Transverse colon (tissue), 3 donors: ENCODE data around the gene IDS.

ENCODE experiments used
- EP300 ChIP-seq: sonication (generic); formaldehyde crosslinking; IDR thresholded peaks from one replicate; pipeline ENCODE4 v1.6.1; 2017; ENCODE audit warnings: antibody characterized with exemption, low read depth
- POLR2A ChIP-seq: fragments of 450-650 bp; IDR thresholded peaks from one replicate; pipeline ENCODE4 v1.6.1; 2016; ENCODE audit warnings: antibody characterized with exemption, mild to moderate bottlenecking, moderate library complexity
- TF ChIP-seq, protein P1 (sequence below), 5 experiments: fragments of 200-600 bp in 3 of 5; fragments of 450-650 bp in 2 of 5; sonication (generic) in 3 of 5; IDR thresholded peaks; 1 replicate in 2 of 5; 2 replicates in 3 of 5; pipeline ENCODE4 v1.5.1; 2016 to 2017; ENCODE audit warnings: antibody characterized with exemption in 5 of 5, inconsistent platforms in 3 of 5, mild to moderate bottlenecking in 2 of 5, moderate library complexity in 1 of 5

DNA sequence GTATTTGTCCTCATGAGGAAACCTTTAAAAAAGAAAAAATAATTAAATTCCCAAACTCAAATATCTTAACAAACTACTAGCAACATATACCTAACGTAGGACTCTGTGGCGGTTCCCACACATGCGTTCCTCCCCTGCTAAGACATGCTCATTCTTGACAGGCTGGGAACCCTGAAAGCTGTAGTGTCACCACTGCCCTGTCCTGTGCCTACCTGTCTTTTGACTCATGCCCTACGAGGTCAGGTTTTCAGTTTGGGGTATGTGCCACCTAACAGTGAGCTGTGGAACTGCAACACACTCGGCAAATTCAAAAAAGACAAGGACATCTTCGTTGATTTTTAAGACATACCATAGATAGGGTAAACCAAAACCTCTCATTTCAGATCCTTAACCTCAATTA lies 17.8 kb downstream of the IDS start:
- TF ChIP-seq, protein P1, sequence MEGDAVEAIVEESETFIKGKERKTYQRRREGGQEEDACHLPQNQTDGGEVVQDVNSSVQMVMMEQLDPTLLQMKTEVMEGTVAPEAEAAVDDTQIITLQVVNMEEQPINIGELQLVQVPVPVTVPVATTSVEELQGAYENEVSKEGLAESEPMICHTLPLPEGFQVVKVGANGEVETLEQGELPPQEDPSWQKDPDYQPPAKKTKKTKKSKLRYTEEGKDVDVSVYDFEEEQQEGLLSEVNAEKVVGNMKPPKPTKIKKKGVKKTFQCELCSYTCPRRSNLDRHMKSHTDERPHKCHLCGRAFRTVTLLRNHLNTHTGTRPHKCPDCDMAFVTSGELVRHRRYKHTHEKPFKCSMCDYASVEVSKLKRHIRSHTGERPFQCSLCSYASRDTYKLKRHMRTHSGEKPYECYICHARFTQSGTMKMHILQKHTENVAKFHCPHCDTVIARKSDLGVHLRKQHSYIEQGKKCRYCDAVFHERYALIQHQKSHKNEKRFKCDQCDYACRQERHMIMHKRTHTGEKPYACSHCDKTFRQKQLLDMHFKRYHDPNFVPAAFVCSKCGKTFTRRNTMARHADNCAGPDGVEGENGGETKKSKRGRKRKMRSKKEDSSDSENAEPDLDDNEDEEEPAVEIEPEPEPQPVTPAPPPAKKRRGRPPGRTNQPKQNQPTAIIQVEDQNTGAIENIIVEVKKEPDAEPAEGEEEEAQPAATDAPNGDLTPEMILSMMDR (IDR thresholded peaks at IDR 0.05), result no peak
- TF ChIP-seq POLR2A, result no peak
- TF ChIP-seq EP300, result no peak
